GM23248 (cell line): ENCODE measurements around the gene C17orf100. TPM values are rescaled to one million over a fixed set of nuclear protein-coding genes. Genes with fewer than 3 reads are reported as not detected.

ENCODE experiments used
- DNase-seq: peaks from one replicate; pipeline ENCODE4 v3.0.0-alpha.2; 2015
- H2AFZ ChIP-seq: fragments of 200-600 bp; sonication (generic); 2 replicates; pipeline ENCODE4 v1.6.1; 2016; ENCODE audit warnings: antibody characterized with exemption
- H3F3A ChIP-seq: fragments of 200-600 bp; sonication (generic); 2 replicates; pipeline ENCODE4 v1.6.1; 2016; ENCODE audit warnings: mild to moderate bottlenecking, antibody characterized with exemption, mixed run types; ENCODE audit not compliant: insufficient read depth
- H3K27ac ChIP-seq: fragments of 200-600 bp; sonication (generic); 2 replicates; pipeline ENCODE4 v1.5.1; 2016; ENCODE audit warnings: mild to moderate bottlenecking
- H3K27me3 ChIP-seq: fragments of 200-600 bp; sonication (generic); replicated peaks from 2 replicates; pipeline ENCODE4 v1.6.1; 2016; ENCODE audit warnings: mild to moderate bottlenecking; ENCODE audit not compliant: insufficient read depth
- H3K36me3 ChIP-seq: fragments of 200-600 bp; sonication (generic); 2 replicates; pipeline ENCODE4 v1.6.1; 2016; ENCODE audit warnings: low read depth, mild to moderate bottlenecking
- H3K4me1 ChIP-seq: fragments of 200-600 bp; sonication (generic); 2 replicates; pipeline ENCODE4 v1.6.1; 2016; ENCODE audit warnings: mild to moderate bottlenecking; ENCODE audit not compliant: insufficient read depth
- H3K4me2 ChIP-seq: fragments of 200-600 bp; sonication (generic); one replicate; pipeline ENCODE4 v1.6.1; 2016; ENCODE audit warnings: mild to moderate bottlenecking; ENCODE audit not compliant: unreplicated experiment
- H3K4me3 ChIP-seq: fragments of 200-600 bp; sonication (generic); 2 replicates; pipeline ENCODE4 v1.5.1; 2016; ENCODE audit warnings: mild to moderate bottlenecking
- H3K79me2 ChIP-seq: fragments of 200-600 bp; sonication (generic); 2 replicates; pipeline ENCODE4 v1.6.1; 2016; ENCODE audit warnings: mild to moderate bottlenecking; ENCODE audit not compliant: insufficient read depth
- H3K9ac ChIP-seq: fragments of 200-600 bp; sonication (generic); 2 replicates; pipeline ENCODE4 v1.6.1; 2016; ENCODE audit warnings: mild to moderate bottlenecking
- H3K9me2 ChIP-seq: fragments of 200-600 bp; sonication (generic); 2 replicates; pipeline ENCODE4 v1.6.1; 2016; ENCODE audit warnings: mixed run types, mild to moderate bottlenecking, moderate library complexity; ENCODE audit not compliant: insufficient read depth
- H3K9me3 ChIP-seq: fragments of 200-600 bp; sonication (generic); one replicate; pipeline ENCODE4 v1.6.1; 2017; ENCODE audit warnings: low read depth
- H4K20me1 ChIP-seq: fragments of 200-600 bp; sonication (generic); 2 replicates; pipeline ENCODE4 v1.6.0; 2016; ENCODE audit not compliant: insufficient read depth
- EZH2 ChIP-seq: fragments of 200-600 bp; sonication (generic); IDR thresholded peaks from 2 replicates; pipeline ENCODE4 v1.6.1; 2018; ENCODE audit warnings: antibody characterized with exemption, mild to moderate bottlenecking; ENCODE audit not compliant: insufficient read depth, poor library complexity, severe bottlenecking
- EZH2phosphoT487 ChIP-seq: fragments of 200-600 bp; sonication (generic); IDR thresholded peaks from 2 replicates; pipeline ENCODE4 v1.6.1; 2018; ENCODE audit warnings: antibody characterized with exemption, moderate library complexity, mild to moderate bottlenecking, low read depth; ENCODE audit not compliant: insufficient read depth
- WGBS, 2 experiments: methylation state at CpG; one replicate each; pipeline ENCODE4 v1.1.6; 2015 to 2017; ENCODE audit warnings: low lambda C conversion rate in 2 of 2, low coverage in 1 of 2; ENCODE audit errors: missing lambda C conversion rate in 2 of 2; 5-methylcytosine and 5-hydroxymethylcytosine counted together
- in situ Hi-C: fragments of 300-500 bp; cut with MboI; formaldehyde crosslinking; loops from 2 replicates; pipeline ENCODE4 v1.15.0; 2020
- polyA plus RNA-seq: library from polyadenylated mRNA; unstranded; fragments of >200 nt; fragmentation: Nextera tagmentation; extraction: Ambion mirVana; gene quantifications from 2 replicates; pipeline ENCODE4 v1.2.1, GENCODE V29; 2016
- total RNA-seq: library from RNA; depleted of rRNA; stranded (reverse); fragments of >200 nt; shearing (Covaris generic); gene quantifications from 2 replicates; pipeline ENCODE4 v1.2.3, GENCODE V29; 2014

C17orf100 gene
- total and polyA plus RNA-seq, 2 experiments from 2014 or later, result 0.86 to 5.2 TPM

- in situ Hi-C loops, result no loop called here
- H2AFZ ChIP-seq, result no peak overlapping the region
- no peak overlapping the region for H3K4me3 ChIP-seq
- H3K79me2 ChIP-seq, result no peaks in the 10 kb centered on the region
- no peaks in the 10 kb centered on the region for H3K9me2 ChIP-seq
- DNase-seq, result no peak
- WGBS, 2 experiments, result 46 to 53% methylated on average over 7 of the region's 7 CpGs
- no peaks in the 10 kb centered on the region for H3K36me3 ChIP-seq
- peaks cover 25% of the 10 kb centered on the region; the same call in 1 of the 2 replicates for H3K27me3 ChIP-seq
- TF ChIP-seq EZH2phosphoT487 (no peak), EZH2 (no peak)
- H3K9ac ChIP-seq, result no peak overlapping the region
- H4K20me1 ChIP-seq, result no peaks in the 10 kb centered on the region
- no peak overlapping the region for H3K27ac ChIP-seq
- no peaks in the 10 kb centered on the region for H3F3A ChIP-seq
- no peaks in the 10 kb centered on the region for H3K4me1 ChIP-seq
- H3K9me3 ChIP-seq, result no peaks in the 10 kb centered on the region
- H3K4me2 ChIP-seq, result no peak overlapping the region
These were observed 26.4 kb downstream of the C17orf100 start for GRCh38 chr17:6677946-6678345.

- no peaks in the 10 kb centered on the region for H3K9me2 ChIP-seq
- no peaks in the 10 kb centered on the region for H4K20me1 ChIP-seq
- H3K4me2 ChIP-seq, result no peak overlapping the region
- TF ChIP-seq EZH2, result no peak
- TF ChIP-seq EZH2phosphoT487, result no peak
- H3K4me3 ChIP-seq, result no peak overlapping the region
- DNase-seq, result no peak
- no peak overlapping the region for H2AFZ ChIP-seq
- no peaks in the 10 kb centered on the region for H3F3A ChIP-seq
- no peaks in the 10 kb centered on the region for H3K4me1 ChIP-seq
- H3K9ac ChIP-seq, result no peak overlapping the region
- 48% methylated on average over 6 of the region's 6 CpGs for WGBS, 2 experiments
- H3K27ac ChIP-seq, result no peak overlapping the region
- peaks cover 25% of the 10 kb centered on the region; the same call in 1 of the 2 replicates for H3K27me3 ChIP-seq
- in situ Hi-C loops, result no loop called here
- H3K79me2 ChIP-seq, result no peaks in the 10 kb centered on the region
- no peaks in the 10 kb centered on the region for H3K36me3 ChIP-seq
- no peaks in the 10 kb centered on the region for H3K9me3 ChIP-seq
These were observed 27.7 kb downstream of the C17orf100 start for GRCh38 chr17:6679241-6679640.

GRCh38 chr17:6681176-6681575, 29.6 kb downstream of the C17orf100 start:
- WGBS, 2 experiments, result 58 to 64% methylated on average over 4 of the region's 4 CpGs
- in situ Hi-C loops, result no loop called here
- H3K27ac ChIP-seq, result no peak overlapping the region
- no peaks in the 10 kb centered on the region for H3K36me3 ChIP-seq
- TF ChIP-seq EZH2phosphoT487 (no peak), EZH2 (no peak)
- no peaks in the 10 kb centered on the region for H3K79me2 ChIP-seq
- no peak overlapping the region for H3K4me2 ChIP-seq
- no peak overlapping the region for H3K4me3 ChIP-seq
- H3K9ac ChIP-seq, result no peak overlapping the region
- no peak overlapping the region for H2AFZ ChIP-seq
- no peaks in the 10 kb centered on the region for H3K9me3 ChIP-seq
- H3K4me1 ChIP-seq, result no peaks in the 10 kb centered on the region
- no peaks in the 10 kb centered on the region for H3K9me2 ChIP-seq
- peaks cover 36% of the 10 kb centered on the region; the same call in 1 of the 2 replicates for H3K27me3 ChIP-seq
- DNase-seq, result no peak
- no peaks in the 10 kb centered on the region for H4K20me1 ChIP-seq
- H3F3A ChIP-seq, result no peaks in the 10 kb centered on the region

GRCh38 chr17:6681671-6682070, 30.1 kb downstream of the C17orf100 start:
- in situ Hi-C loops, result no loop called here
- H3K27me3 ChIP-seq, result peaks cover 41% of the 10 kb centered on the region
- no peak overlapping the region for H3K4me2 ChIP-seq
- H3K9ac ChIP-seq, result no peak overlapping the region
- H3K36me3 ChIP-seq, result no peaks in the 10 kb centered on the region
- H3K27ac ChIP-seq, result no peak overlapping the region
- TF ChIP-seq EZH2phosphoT487 (no peak), EZH2 (no peak)
- H3K4me3 ChIP-seq, result no peak overlapping the region
- no peaks in the 10 kb centered on the region for H3K9me3 ChIP-seq
- H3F3A ChIP-seq, result no peaks in the 10 kb centered on the region
- H2AFZ ChIP-seq, result no peak overlapping the region
- WGBS, 2 experiments, result 52 to 58% methylated on average over 5 of the region's 5 CpGs
- DNase-seq, result no peak
- no peaks in the 10 kb centered on the region for H3K9me2 ChIP-seq
- no peaks in the 10 kb centered on the region for H4K20me1 ChIP-seq
- no peaks in the 10 kb centered on the region for H3K79me2 ChIP-seq
- no peaks in the 10 kb centered on the region for H3K4me1 ChIP-seq

GRCh38 chr17:6682339-6682738, 30.8 kb downstream of the C17orf100 start:
- no peaks in the 10 kb centered on the region for H3F3A ChIP-seq
- no peak for DNase-seq
- no peak overlapping the region for H3K4me2 ChIP-seq
- H3K9ac ChIP-seq, result no peak overlapping the region
- H3K4me1 ChIP-seq, result no peaks in the 10 kb centered on the region
- 41 to 43% methylated on average over 4 of the region's 4 CpGs for WGBS, 2 experiments
- H3K36me3 ChIP-seq, result no peaks in the 10 kb centered on the region
- peaks cover 48% of the 10 kb centered on the region for H3K27me3 ChIP-seq
- no peaks in the 10 kb centered on the region for H3K9me3 ChIP-seq
- H3K27ac ChIP-seq, result no peak overlapping the region
- no peaks in the 10 kb centered on the region for H4K20me1 ChIP-seq
- in situ Hi-C loops, result no loop called here
- TF ChIP-seq EZH2, result no peak
- TF ChIP-seq EZH2phosphoT487, result no peak
- H2AFZ ChIP-seq, result no peak overlapping the region
- H3K9me2 ChIP-seq, result no peaks in the 10 kb centered on the region
- no peak overlapping the region for H3K4me3 ChIP-seq
- H3K79me2 ChIP-seq, result no peaks in the 10 kb centered on the region
